H1 (cell line): ENCODE data around the gene TCF7L1. TPM values are rescaled to one million over a fixed set of nuclear protein-coding genes. Genes with fewer than 3 reads are reported as not detected.

Experiments used
- CTCF ChIA-PET: fragments of 300-600 bp; sonication (Branson Sonifier 250); formaldehyde crosslinking; loops from one replicate; lab custom pipeline; 2021; ENCODE audit not compliant: partially characterized antibody; lab: Charles Lee
- POLR2A ChIA-PET: fragments of 300-600 bp; sonication (Branson Sonifier 250); formaldehyde crosslinking; loops from one replicate; lab custom pipeline; 2021; ENCODE audit warnings: inconsistent platforms; ENCODE audit not compliant: partially characterized antibody; lab: Charles Lee
- DNase-seq, 2 experiments: peaks; one replicate each; pipeline versions ENCODE4 v3.0.0 to v3.0.0-alpha.2; 2010 to 2022; ENCODE audit warnings: low spot score in 2 of 2, low read depth in 1 of 2, mixed read lengths in 1 of 2
- FAIRE-seq: peaks from 2 replicates; lab custom pipeline; 2011; peaks lifted over from hg19 to GRCh38; lab: Jason Lieb, UNC
- H2AFZ ChIP-seq: 2 replicates; pipeline ENCODE4 v1.8.1; 2012; ENCODE audit warnings: low read length, inconsistent platforms
- H2AK5ac ChIP-seq: 2 replicates; pipeline ENCODE4 v1.6.1; 2013; ENCODE audit warnings: low read depth, low read length
- H2BK120ac ChIP-seq: replicated peaks from 2 replicates; pipeline ENCODE3; 2013; ENCODE audit warnings: low read depth, low read length, inconsistent platforms
- H2BK12ac ChIP-seq: 2 replicates; pipeline ENCODE4 v1.6.1; 2013; ENCODE audit warnings: low read depth, low read length
- H2BK15ac ChIP-seq: 2 replicates; pipeline ENCODE4 v1.6.1; 2013; ENCODE audit warnings: low read length
- H2BK20ac ChIP-seq: 2 replicates; pipeline ENCODE4 v1.6.1; 2013; ENCODE audit warnings: low read length
- H2BK5ac ChIP-seq: 2 replicates; pipeline ENCODE4 v1.6.1; 2013; ENCODE audit warnings: low read depth, low read length
- H3K14ac ChIP-seq: 2 replicates; pipeline ENCODE4 v1.6.1; 2013; ENCODE audit warnings: inconsistent platforms; ENCODE audit not compliant: insufficient read length
- H3K18ac ChIP-seq: 2 replicates; pipeline ENCODE4 v1.6.1; 2013; ENCODE audit warnings: low read length; ENCODE audit errors: extremely low read depth
- H3K23ac ChIP-seq: 2 replicates; pipeline ENCODE4 v1.6.1; 2013; ENCODE audit warnings: inconsistent platforms; ENCODE audit not compliant: insufficient read length
- H3K23me2 ChIP-seq: 2 replicates; pipeline ENCODE4 v1.6.1; 2013; ENCODE audit warnings: low read depth, low read length
- H3K27ac ChIP-seq: 2 replicates; pipeline ENCODE4 v1.6.1; 2011; ENCODE audit warnings: low read depth, low read length, inconsistent platforms
- H3K27me3 ChIP-seq, 4 experiments: replicated peaks in 1 of 4; 1 replicate in 1 of 4; 2 replicates in 3 of 4; pipeline versions ENCODE4 v1.6.1 to v1.8.1; 2011 to 2013; ENCODE audit warnings: low read length in 3 of 4, mild to moderate bottlenecking in 3 of 4, inconsistent platforms in 2 of 4, mixed read lengths in 2 of 4, moderate library complexity in 1 of 4; ENCODE audit not compliant: control insufficient read depth in 3 of 4, insufficient read depth in 3 of 4; ENCODE audit errors: extremely low read depth in 1 of 4
- H3K36me3 ChIP-seq, 4 experiments: 2 replicates each; pipeline versions ENCODE4 v1.6.1 to v1.8.1; 2011 to 2013; ENCODE audit warnings: mild to moderate bottlenecking in 4 of 4, low read length in 3 of 4, moderate library complexity in 2 of 4, control low read depth in 1 of 4, inconsistent platforms in 1 of 4; ENCODE audit not compliant: insufficient read depth in 4 of 4, control insufficient read depth in 2 of 4
- H3K4ac ChIP-seq: replicated peaks from 2 replicates; pipeline ENCODE3; 2013; ENCODE audit warnings: low read length, low read depth, mixed read lengths, inconsistent platforms; ENCODE audit not compliant: insufficient read length
- H3K4me1 ChIP-seq, 4 experiments: replicated peaks in 1 of 4; 1 replicate in 1 of 4; 2 replicates in 3 of 4; pipeline versions ENCODE4 v1.6.1 to v1.8.1; 2011 to 2013; ENCODE audit warnings: low read length in 3 of 4, inconsistent platforms in 2 of 4, mixed read lengths in 1 of 4; ENCODE audit not compliant: insufficient read depth in 4 of 4, control insufficient read depth in 3 of 4
- H3K4me2 ChIP-seq, 2 experiments: 2 replicates each; pipeline versions ENCODE4 v1.6.1 to v1.8.1; 2011 to 2013; ENCODE audit warnings: low read depth in 2 of 2, low read length in 2 of 2, control low read depth in 1 of 2, inconsistent platforms in 1 of 2, mild to moderate bottlenecking in 1 of 2; ENCODE audit not compliant: insufficient read depth in 1 of 2
- H3K4me3 ChIP-seq, 4 experiments: fragments of 200-600, 300-600 bp in 1 of 4; sonication (generic), shearing (Covaris generic), sonication (Bioruptor Twin) in 1 of 4; 2 replicates each; pipeline versions ENCODE4 v1.5.1 to v1.8.1; 2011 to 2016; ENCODE audit warnings: low read length in 4 of 4, low read depth in 3 of 4, control low read depth in 2 of 4, inconsistent platforms in 2 of 4, mild to moderate bottlenecking in 2 of 4, mixed read lengths in 1 of 4, moderate library complexity in 1 of 4; ENCODE audit not compliant: insufficient read depth in 2 of 4; ENCODE audit errors: extremely low read depth in 1 of 4
- H3K56ac ChIP-seq: replicated peaks from 2 replicates; pipeline ENCODE3; 2013; ENCODE audit warnings: low read depth, mild to moderate bottlenecking, mixed read lengths, low read length, inconsistent platforms; ENCODE audit not compliant: insufficient read length
- H3K79me1 ChIP-seq: 2 replicates; pipeline ENCODE4 v1.6.1; 2013; ENCODE audit warnings: low read depth, low read length, control low read depth
- H3K79me2 ChIP-seq, 2 experiments: 2 replicates each; pipeline versions ENCODE4 v1.6.1 to v1.8.1; 2012 to 2013; ENCODE audit warnings: low read length in 2 of 2, mild to moderate bottlenecking in 2 of 2, inconsistent platforms in 1 of 2; ENCODE audit not compliant: insufficient read depth in 2 of 2, control insufficient read depth in 1 of 2
- H3K9ac ChIP-seq, 4 experiments: replicated peaks in 1 of 4; 1 replicate in 1 of 4; 2 replicates in 3 of 4; pipeline versions ENCODE4 v1.6.1 to v1.8.1; 2011 to 2013; ENCODE audit warnings: low read depth in 3 of 4, low read length in 3 of 4, control low read depth in 2 of 4, mild to moderate bottlenecking in 2 of 4, moderate library complexity in 2 of 4, inconsistent platforms in 1 of 4; ENCODE audit errors: extremely low read depth in 1 of 4
- H3K9me3 ChIP-seq, 2 experiments: 2 replicates each; pipeline versions ENCODE4 v1.6.1 to v1.8.1; 2012 to 2013; ENCODE audit warnings: mild to moderate bottlenecking in 2 of 2, moderate library complexity in 2 of 2, control low read depth in 1 of 2, inconsistent platforms in 1 of 2, low read depth in 1 of 2, low read length in 1 of 2, mixed read lengths in 1 of 2; ENCODE audit not compliant: insufficient read depth in 2 of 2
- H4K20me1 ChIP-seq, 2 experiments: replicated peaks in 1 of 2; 2 replicates each; pipeline versions ENCODE3 to v1.8.1; 2011 to 2013; ENCODE audit warnings: inconsistent platforms in 2 of 2, low read length in 2 of 2, mild to moderate bottlenecking in 1 of 2; ENCODE audit not compliant: insufficient read depth in 2 of 2, control insufficient read depth in 1 of 2
- H4K5ac ChIP-seq: 2 replicates; pipeline ENCODE4 v1.6.1; 2013; ENCODE audit warnings: low read length, low read depth, mixed read lengths, inconsistent platforms; ENCODE audit not compliant: insufficient read length
- H4K8ac ChIP-seq: 2 replicates; pipeline ENCODE4 v1.8.0; 2013; ENCODE audit warnings: mild to moderate bottlenecking, moderate library complexity, low read length, inconsistent platforms; ENCODE audit not compliant: insufficient read depth; ENCODE audit errors: extremely low read depth
- H4K91ac ChIP-seq: replicated peaks from 2 replicates; pipeline ENCODE3; 2013; ENCODE audit warnings: low read length, mixed read lengths, inconsistent platforms; ENCODE audit not compliant: insufficient read length
- GTF2F1 ChIP-seq: IDR thresholded peaks from 2 replicates; pipeline ENCODE4 v1.6.1; 2012; ENCODE audit warnings: low read depth, low read length, improper control_type of control experiment, borderline replicate concordance
- POLR2A ChIP-seq, 2 experiments: IDR thresholded peaks; 1 replicate in 1 of 2; 2 replicates in 1 of 2; pipeline ENCODE4 v1.6.1; 2011; ENCODE audit warnings: low read depth in 2 of 2, low read length in 2 of 2, mild to moderate bottlenecking in 2 of 2; ENCODE audit errors: control extremely low read depth in 1 of 2
- WGBS, 2 experiments: shearing (Covaris generic) in 1 of 2; methylation state at CpG; one replicate each; pipeline versions ENCODE4 v1.1.6 to v1.1.7; 2013 to 2015; ENCODE audit warnings: low lambda C conversion rate in 2 of 2, mixed read lengths in 2 of 2, inconsistent platforms in 1 of 2, low coverage in 1 of 2, missing lambda C conversion rate in 1 of 2; ENCODE audit not compliant: insufficient replicate concordance in 2 of 2, insufficient coverage in 1 of 2, insufficient read length in 1 of 2; ENCODE audit errors: extremely low coverage in 1 of 2, missing lambda C conversion rate in 1 of 2; 5-methylcytosine and 5-hydroxymethylcytosine counted together
- polyA plus RNA-seq, 7 experiments: library from polyadenylated mRNA; depleted of rRNA in 3 of 7; stranded (reverse) in 5 of 7; unstranded in 2 of 7; fragments of >200 nt in 5 of 7; fragments of 200-250 nt in 2 of 7; gene quantifications; 1 replicate in 5 of 7; 2 replicates in 1 of 7; 4 replicates in 1 of 7; pipeline versions ENCODE4 v1.2.1 to v1.2.3, GENCODE V29; 2011 to 2013; ENCODE audit warnings: missing spikeins in 2 of 7, mixed read lengths in 2 of 7
- total RNA-seq: library from RNA; stranded (reverse); fragmentation: NEBNext Ultra II Directional; extraction: Animal tissue kit (Norgen Biotek cat#: 25700); gene quantifications from 2 replicates; pipeline ENCODE4 v1.2.1, GENCODE V29; 2021

Gene TCF7L1
- total and polyA plus RNA-seq, 2 of the 8 experiments (the other 6 are each of a cell fraction or from before 2014, with no cell fraction given), result 27.5 to 108 TPM

- Histone ChIP-seq H4K5ac (no peak overlapping the region), H4K8ac (no peak overlapping the region; the same call in 1 of the 2 replicates), H3K9me3 (no peaks in the 10 kb centered on the region), H3K23me2 (no peaks in the 10 kb centered on the region), H3K4me1 (peaks cover 2 to 7% (median 6%) of the 10 kb centered on the region in 4 experiments; a peak in 5 of 7 replicates), H2BK120ac (no peak overlapping the region), H2AFZ (no peak overlapping the region), H3K4me3 (no peak overlapping the region), H4K20me1 (peaks cover 14 to 33% of the 10 kb centered on the region in 2 experiments), H2BK5ac (no peak overlapping the region), H2AK5ac (no peak overlapping the region), H2BK15ac (no peak overlapping the region), H2BK12ac (no peak overlapping the region), H3K27ac (no peak overlapping the region), H3K9ac (no peak overlapping the region), H3K18ac (no peak overlapping the region), H3K36me3 (peaks cover 2 to 5% (median 3%) of the 10 kb centered on the region in 4 experiments; a peak in 4 of 8 replicates), H3K79me2 (peaks cover 21 to 94% of the 10 kb centered on the region in 2 experiments), H3K23ac (no peak overlapping the region), H3K4ac (no peak overlapping the region), H3K14ac (no peak overlapping the region), H2BK20ac (no peak overlapping the region), H3K56ac (no peak overlapping the region), H3K4me2 (no peak overlapping the region), H3K79me1 (peaks cover 30% of the 10 kb centered on the region), H4K91ac (no peak overlapping the region), H3K27me3 (no peaks in the 10 kb centered on the region)
- ChIA-PET POLR2A (interaction anchor here (0.9 to 3.1 kb wide), 3 partner anchors 9 to 31 kb away, joined by 3 to 10 read pairs (median 7); no protein-coding TSS in a partner anchor), CTCF (interaction anchor here (1.0 to 15.2 kb wide), 9 partner anchors 11 to 95 kb away, joined by 3 to 218 read pairs (median 4); no protein-coding TSS in a partner anchor)
- DNase-seq (no peak), FAIRE-seq (no peak)
- TF ChIP-seq POLR2A (IDR thresholded peaks at IDR 0.05; ENCODE audit: control extremely low read depth in 1 of 2, low read depth in 2 of 2, low read length in 2 of 2) (peak in 1 of 2 experiments; percentile 5; a peak in 1 of 3 replicates), GTF2F1 (no peak)
- 83% methylated on average over 12 of the region's 12 CpGs; no CpG with 5 or more reads in 1 of the 2 experiments for WGBS, 2 experiments
Measured at GRCh38 chr2:85189606-85190270, 56.5 kb downstream of the TCF7L1 start.
